Activated T-helper 2 cell treated with anti-CD3 and anti-CD28 coated beads, Interferon-gamma antibody, Interleukin-2, Interleukin-4, amounts not matched to agents 10 μg/mL and 5 μg/mL and 100 μg/mL, durations not matched to agents 14 hours and 24 hours and 36 hours (primary cell): ENCODE measurements around the gene LRRC46. TPM values are rescaled to one million over a fixed set of nuclear protein-coding genes. Genes with fewer than 3 reads are reported as not detected.

Source experiments
- DNase-seq: peaks from one replicate; pipeline ENCODE4 v3.0.0; 2021; ENCODE audit warnings: low spot score
- H3K27ac Mint-ChIP-seq: one replicate; pipeline ENCODE4 v1.8.0; 2021; ENCODE audit warnings: mixed read lengths
- H3K27me3 Mint-ChIP-seq: one replicate; pipeline ENCODE4 v1.8.0; 2021; ENCODE audit warnings: low read depth, mixed read lengths
- H3K36me3 Mint-ChIP-seq: one replicate; pipeline ENCODE4 v1.8.0; 2021; ENCODE audit warnings: low read depth, mixed read lengths
- H3K4me1 Mint-ChIP-seq: one replicate; pipeline ENCODE4 v1.8.0; 2021; ENCODE audit warnings: low read depth, mixed read lengths
- H3K4me3 Mint-ChIP-seq: one replicate; pipeline ENCODE4 v1.8.0; 2021; ENCODE audit warnings: low read depth, mild to moderate bottlenecking, moderate library complexity, mixed read lengths
- H3K9me3 Mint-ChIP-seq: one replicate; pipeline ENCODE4 v1.8.0; 2021; ENCODE audit warnings: mixed read lengths
- intact Hi-C: fragments of 100-400 bp; cut with micrococcal nuclease; formaldehyde crosslinking; loops from one replicate; pipeline ENCODE4 v1.15.1; 2023
- total RNA-seq: library from RNA; stranded (reverse); gene quantifications from 2 replicates; pipeline ENCODE4 v1.2.3, GENCODE V29; 2022

Gene LRRC46
- total RNA-seq, 1 donor from 2014 or later = 0.64 TPM

DNA sequence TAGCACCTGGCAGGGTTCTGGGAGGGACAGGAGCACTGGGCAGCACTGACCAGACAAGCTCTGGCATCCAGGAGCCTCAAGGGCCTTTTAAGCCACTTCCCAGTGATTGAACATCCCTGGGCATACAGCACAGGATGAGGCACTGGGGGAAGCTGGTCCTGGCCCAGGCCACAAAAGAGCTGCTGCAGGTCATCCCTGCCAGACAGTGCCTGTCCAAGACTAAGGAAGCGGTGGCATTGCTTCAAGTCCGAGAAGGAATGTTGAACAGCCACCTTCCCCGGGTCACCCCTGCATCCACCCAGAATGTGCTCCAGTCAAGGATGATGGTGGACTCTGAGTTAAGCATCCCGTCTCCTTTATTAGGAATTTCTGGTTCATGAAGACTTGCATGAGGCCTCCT lies 8.7 kb upstream of the LRRC46 start:
- Mint-ChIP-seq H3K9me3 (no peaks in the 10 kb centered on the region), H3K36me3 (peaks cover 34% of the 10 kb centered on the region), H3K27me3 (no peaks in the 10 kb centered on the region), H3K27ac (no peak overlapping the region), H3K4me3 (peak overlapping the region; percentile 39), H3K4me1 (peaks cover 18% of the 10 kb centered on the region)
- DNase-seq = no peak
- intact Hi-C loops = no loop called here

DNA sequence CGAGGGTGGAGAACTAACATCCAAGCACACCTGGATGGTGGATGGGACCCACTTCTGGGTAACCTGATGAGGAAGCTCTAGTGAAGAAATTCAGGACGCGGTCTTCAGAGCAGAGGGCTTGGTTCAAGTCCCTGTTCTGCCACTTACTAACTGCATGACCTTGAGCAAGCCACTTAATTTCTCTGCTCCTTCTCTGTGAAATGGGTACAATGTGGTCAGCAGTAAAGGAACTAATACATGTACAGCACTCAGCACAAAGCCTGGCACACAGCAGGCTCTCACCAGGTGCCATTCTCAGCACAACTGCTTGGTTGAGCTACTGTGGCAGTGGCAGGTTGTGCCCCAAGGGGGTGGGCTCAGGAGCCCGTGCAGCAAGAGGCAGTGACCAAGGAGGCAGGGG lies 8.0 kb upstream of the LRRC46 start:
- intact Hi-C loops = no loop called here
- H3K27ac Mint-ChIP-seq = no peak overlapping the region
- H3K27me3 Mint-ChIP-seq = no peaks in the 10 kb centered on the region
- no peak for DNase-seq
- H3K4me3 Mint-ChIP-seq = no peak overlapping the region
- H3K4me1 Mint-ChIP-seq = peaks cover 20% of the 10 kb centered on the region
- no peaks in the 10 kb centered on the region for H3K9me3 Mint-ChIP-seq
- peaks cover 39% of the 10 kb centered on the region for H3K36me3 Mint-ChIP-seq

DNA sequence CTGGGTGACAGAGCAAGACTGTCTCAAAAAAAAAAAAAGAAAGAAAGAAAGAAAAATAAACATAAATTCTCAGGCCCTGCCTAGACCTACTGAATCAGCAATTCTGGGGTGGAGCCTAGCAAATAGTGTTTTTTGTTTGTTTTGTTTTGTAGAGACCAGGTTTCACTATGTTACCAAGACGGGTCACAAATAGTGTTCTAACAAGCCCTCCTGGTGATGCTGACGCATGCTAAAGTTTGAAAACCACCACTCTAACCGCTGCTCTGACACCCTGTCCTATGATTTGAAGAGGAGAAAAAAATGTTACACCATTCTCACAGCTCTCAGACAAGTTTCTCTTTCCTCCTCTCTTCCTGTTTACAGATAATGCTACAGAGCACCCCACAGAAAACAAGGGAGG lies 1.6 kb upstream of the LRRC46 start:
- peaks cover 26% of the 10 kb centered on the region for H3K4me1 Mint-ChIP-seq
- H3K4me3 Mint-ChIP-seq = peak overlapping the region; percentile 99
- no peaks in the 10 kb centered on the region for H3K27me3 Mint-ChIP-seq
- intact Hi-C loops = no loop called here
- no peak overlapping the region for H3K27ac Mint-ChIP-seq
- H3K36me3 Mint-ChIP-seq = peaks cover 30% of the 10 kb centered on the region
- H3K9me3 Mint-ChIP-seq = no peaks in the 10 kb centered on the region
- DNase-seq = no peak

DNA sequence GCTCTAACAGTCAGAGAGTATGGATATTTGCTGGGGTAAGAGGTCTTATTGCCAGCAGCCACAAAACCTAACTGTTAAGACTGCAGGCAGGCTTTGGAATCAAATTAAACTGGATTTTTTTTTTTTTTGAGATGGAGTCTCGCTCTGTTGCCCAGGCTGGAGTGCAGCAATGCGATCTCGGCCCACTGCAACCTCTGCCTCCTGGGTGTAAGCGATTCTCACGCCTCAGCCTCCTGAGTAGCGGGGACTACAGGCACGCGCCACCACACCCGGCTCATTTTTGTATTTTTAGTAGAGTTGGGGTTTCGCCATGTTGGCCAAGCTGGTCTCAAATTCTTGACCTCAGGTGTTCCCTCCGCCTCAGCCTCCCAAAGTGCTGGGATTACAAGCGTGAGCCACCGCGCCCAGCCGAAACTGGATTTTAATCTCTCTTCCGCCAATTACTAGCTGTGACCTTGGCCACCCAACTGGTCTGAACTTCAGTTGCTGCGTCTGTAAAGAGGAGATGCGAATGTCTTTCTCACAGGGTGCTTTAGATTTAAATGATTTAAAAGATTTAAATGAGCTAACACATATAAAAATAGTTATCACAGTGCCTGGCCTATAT lies 971 bp upstream of the LRRC46 start:
- Mint-ChIP-seq H3K27me3 (no peaks in the 10 kb centered on the region), H3K4me1 (peaks cover 28% of the 10 kb centered on the region), H3K4me3 (peak overlapping the region; percentile 99), H3K36me3 (peaks cover 26% of the 10 kb centered on the region), H3K27ac (peak overlapping the region; percentile 94), H3K9me3 (no peaks in the 10 kb centered on the region)
- DNase-seq = no peak
- intact Hi-C loops = loop anchor here (1.0 kb wide), 2 partner anchors 9 to 11 kb away; partner anchors contain the start of genes OSBPL7 and SCRN2

DNA sequence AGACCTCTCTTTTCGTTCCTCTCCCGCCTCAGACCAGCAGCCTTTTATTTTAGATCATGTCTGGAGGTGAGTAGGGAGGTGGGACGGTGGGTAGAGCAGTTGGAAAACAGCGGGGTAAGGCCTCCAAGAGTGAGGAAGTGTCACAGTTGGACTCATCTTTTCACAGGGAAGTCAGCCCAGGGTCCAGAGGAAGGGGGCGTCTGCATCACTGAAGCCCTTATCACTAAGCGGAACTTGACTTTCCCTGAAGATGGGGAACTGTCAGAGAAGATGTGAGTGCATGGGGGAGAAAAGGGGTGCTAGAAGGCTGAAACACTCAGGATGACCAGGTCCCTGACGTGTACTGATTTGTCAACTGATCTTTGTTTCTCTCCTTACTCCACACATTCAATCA lies 461 bp downstream of the LRRC46 start:
- peaks cover 15% of the 10 kb centered on the region for H3K36me3 Mint-ChIP-seq
- peak overlapping the region; percentile 99 for H3K4me3 Mint-ChIP-seq
- peaks cover 32% of the 10 kb centered on the region for H3K4me1 Mint-ChIP-seq
- no peaks in the 10 kb centered on the region for H3K9me3 Mint-ChIP-seq
- H3K27ac Mint-ChIP-seq = peak overlapping the region; percentile 94
- no peaks in the 10 kb centered on the region for H3K27me3 Mint-ChIP-seq
- intact Hi-C loops = loop anchor here (1.0 kb wide), 2 partner anchors 9 to 11 kb away; partner anchors contain the start of genes OSBPL7 and SCRN2
- no peak for DNase-seq

DNA sequence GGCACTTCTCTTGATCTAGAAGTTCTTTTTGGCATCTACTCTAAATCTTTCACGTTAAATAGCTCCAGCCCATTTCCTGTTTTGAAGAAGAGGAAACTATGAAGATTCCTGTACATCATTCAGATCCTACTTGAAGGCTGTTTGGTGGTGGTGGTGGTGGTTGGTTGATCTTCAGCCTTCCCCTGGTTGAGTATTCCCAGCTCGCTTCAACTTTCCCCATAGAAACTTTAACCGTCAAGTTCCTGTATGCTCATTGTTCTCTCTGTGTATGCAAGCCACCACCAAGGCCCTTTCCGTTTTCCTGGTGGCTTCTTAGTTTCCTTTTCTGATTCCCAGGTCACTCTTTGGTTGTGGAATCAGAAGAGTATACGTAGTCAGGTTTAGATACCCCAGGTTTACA lies 3.3 kb downstream of the LRRC46 start:
- intact Hi-C loops = no loop called here
- Mint-ChIP-seq H3K36me3 (peaks cover 5% of the 10 kb centered on the region), H3K4me3 (no peak overlapping the region), H3K27ac (peak overlapping the region; percentile 1), H3K9me3 (no peaks in the 10 kb centered on the region), H3K4me1 (peaks cover 26% of the 10 kb centered on the region), H3K27me3 (no peaks in the 10 kb centered on the region)
- no peak for DNase-seq

DNA sequence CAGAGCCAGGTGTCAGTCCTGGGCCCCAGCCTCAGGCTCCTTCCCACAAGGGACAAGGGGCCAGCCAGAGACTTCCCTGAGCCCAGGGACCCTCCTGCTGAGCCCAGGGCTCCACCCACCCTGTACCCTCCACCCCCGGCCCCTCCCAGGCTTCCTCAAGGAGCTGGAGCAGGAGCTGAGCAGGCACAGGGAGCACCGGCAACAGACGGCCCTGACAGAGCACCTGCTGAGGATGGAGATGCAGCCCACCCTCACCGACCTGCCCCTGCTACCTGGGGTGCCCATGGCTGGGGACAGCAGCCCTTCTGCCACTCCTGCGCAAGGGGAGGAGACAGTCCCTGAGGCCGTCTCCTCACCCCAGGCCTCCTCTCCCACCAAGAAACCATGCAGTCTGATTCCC lies 5.1 kb downstream of the LRRC46 start:
- intact Hi-C loops = no loop called here
- H3K27me3 Mint-ChIP-seq = no peaks in the 10 kb centered on the region
- no peak overlapping the region for H3K4me3 Mint-ChIP-seq
- peaks cover 27% of the 10 kb centered on the region for H3K4me1 Mint-ChIP-seq
- H3K9me3 Mint-ChIP-seq = no peaks in the 10 kb centered on the region
- peaks cover 5% of the 10 kb centered on the region for H3K36me3 Mint-ChIP-seq
- H3K27ac Mint-ChIP-seq = no peak overlapping the region
- DNase-seq = no peak

DNA sequence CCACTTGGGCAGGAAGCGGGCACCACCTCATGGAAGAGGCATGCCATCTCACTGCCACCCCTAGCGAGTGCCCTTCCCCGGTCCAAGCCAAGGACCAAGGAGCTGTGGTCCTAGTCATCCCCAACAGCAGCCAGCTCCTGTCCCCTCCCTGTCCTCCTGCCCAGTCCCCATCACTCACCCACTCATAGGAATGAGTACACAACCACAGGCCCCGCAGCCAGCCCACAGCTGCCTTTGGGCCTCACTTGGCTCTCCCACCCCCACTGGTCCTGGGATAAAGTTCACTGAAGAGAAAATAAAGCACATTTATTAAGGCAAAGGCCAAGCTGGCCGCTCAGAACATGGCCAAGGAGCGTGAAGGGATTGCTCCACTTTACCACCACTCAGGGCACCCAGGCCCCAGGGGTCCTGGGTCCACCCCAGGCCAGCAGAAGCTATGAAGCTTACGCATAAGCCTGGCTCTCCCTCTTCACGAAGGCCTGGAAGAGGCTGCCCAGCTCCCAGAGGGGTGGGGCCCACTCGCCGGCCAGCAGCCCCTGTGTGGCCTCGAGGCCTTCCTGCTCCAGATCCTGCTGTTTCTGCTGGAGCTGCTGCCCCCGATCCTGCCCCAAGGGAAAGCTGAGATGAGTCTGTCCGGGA lies 6.0 kb downstream of the LRRC46 start:
- intact Hi-C loops = no loop called here
- peaks cover 32% of the 10 kb centered on the region for H3K4me1 Mint-ChIP-seq
- H3K9me3 Mint-ChIP-seq = no peaks in the 10 kb centered on the region
- peaks cover 5% of the 10 kb centered on the region for H3K36me3 Mint-ChIP-seq
- no peak for DNase-seq
- no peak overlapping the region for H3K27ac Mint-ChIP-seq
- no peak overlapping the region for H3K4me3 Mint-ChIP-seq
- no peaks in the 10 kb centered on the region for H3K27me3 Mint-ChIP-seq

DNA sequence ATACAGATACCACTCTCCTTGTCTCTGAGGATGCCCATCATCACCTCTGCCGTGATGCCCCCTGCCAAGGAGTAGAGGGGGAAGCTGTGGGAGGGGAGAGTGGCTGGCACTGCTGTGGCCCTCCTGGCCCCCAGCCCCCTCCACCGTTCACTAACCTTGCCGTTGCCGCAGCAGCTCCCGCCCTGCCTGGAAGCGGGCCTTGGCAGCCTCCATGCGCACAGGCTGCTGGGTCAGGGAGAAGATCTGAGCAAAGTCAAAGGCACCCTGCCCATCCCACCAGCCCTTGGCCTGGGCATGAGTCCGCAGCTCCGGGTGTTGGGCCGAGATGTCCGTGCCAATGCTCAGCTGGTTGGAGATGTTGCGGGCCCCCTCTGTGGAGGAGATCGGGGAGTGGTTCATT lies 7.2 kb downstream of the LRRC46 start:
- peak overlapping the region; percentile 26 for H3K4me3 Mint-ChIP-seq
- H3K36me3 Mint-ChIP-seq = peaks cover 5% of the 10 kb centered on the region
- H3K27me3 Mint-ChIP-seq = no peaks in the 10 kb centered on the region
- peaks cover 34% of the 10 kb centered on the region for H3K4me1 Mint-ChIP-seq
- no peaks in the 10 kb centered on the region for H3K9me3 Mint-ChIP-seq
- H3K27ac Mint-ChIP-seq = no peak overlapping the region
- intact Hi-C loops = no loop called here
- DNase-seq = no peak

DNA sequence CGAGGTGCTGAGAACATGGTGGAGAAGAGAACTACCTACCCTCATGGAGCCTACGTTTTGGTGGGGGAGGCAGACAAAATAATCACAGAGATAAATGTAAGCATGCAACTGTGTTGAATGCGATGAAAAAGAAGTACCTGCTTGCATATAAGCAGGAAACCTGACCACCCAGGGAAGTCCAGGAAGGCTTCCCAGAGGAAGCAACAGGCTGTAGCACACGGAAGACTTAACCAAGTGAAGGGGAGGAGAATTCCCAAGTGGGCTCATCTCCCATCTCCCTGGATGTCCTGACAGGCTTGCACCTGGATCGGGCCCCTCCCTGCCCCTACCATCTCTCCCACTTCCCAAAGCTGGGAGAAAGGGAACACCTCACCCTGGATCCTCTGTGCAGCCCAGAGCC lies 7.6 kb downstream of the LRRC46 start:
- no peaks in the 10 kb centered on the region for H3K9me3 Mint-ChIP-seq
- peak overlapping the region; percentile 26 for H3K4me3 Mint-ChIP-seq
- intact Hi-C loops = no loop called here
- DNase-seq = no peak
- peaks cover 5% of the 10 kb centered on the region for H3K36me3 Mint-ChIP-seq
- no peak overlapping the region for H3K27ac Mint-ChIP-seq
- peaks cover 34% of the 10 kb centered on the region for H3K4me1 Mint-ChIP-seq
- no peaks in the 10 kb centered on the region for H3K27me3 Mint-ChIP-seq

DNA sequence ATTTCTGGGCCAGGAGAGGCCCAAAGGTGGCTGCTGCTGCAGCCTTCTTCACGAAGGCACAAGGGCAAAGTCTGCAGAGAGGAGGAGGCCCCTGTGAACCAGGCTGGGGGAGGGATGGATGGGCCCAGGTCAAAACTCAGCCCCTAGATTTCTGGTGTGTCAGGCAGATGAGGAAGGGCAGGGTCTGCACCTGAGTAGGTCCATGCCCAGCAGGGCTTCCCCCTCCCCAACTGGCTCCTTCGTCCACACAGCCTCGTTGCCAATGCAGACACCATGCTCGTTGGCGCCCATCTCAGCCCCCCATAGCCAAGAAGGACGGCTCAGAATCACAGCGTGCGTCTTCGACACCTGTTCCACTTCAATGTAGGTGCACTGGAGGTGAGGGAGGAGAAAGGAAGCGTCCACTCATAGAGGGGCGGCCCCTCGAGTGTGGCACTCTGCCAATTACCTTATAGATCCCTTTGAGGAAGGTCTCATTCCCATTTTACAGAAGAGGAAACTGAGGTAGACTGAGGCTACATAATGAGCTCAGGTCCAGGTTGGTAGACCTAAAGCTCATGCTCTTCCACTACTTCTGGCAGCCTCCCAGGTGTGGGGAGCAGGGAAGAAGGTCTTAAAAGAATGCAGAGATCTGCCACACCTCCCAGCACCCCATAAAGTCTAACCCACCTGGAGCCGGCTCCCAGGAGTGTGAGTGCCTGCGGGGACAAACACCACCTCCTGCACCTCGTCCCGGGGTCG lies 8.7 kb downstream of the LRRC46 start:
- DNase-seq = no peak
- H3K4me3 Mint-ChIP-seq = peak overlapping the region; percentile 94
- H3K9me3 Mint-ChIP-seq = no peaks in the 10 kb centered on the region
- intact Hi-C loops = no loop called here
- peak overlapping the region; percentile 17 for H3K27ac Mint-ChIP-seq
- peaks cover 25% of the 10 kb centered on the region for H3K4me1 Mint-ChIP-seq
- H3K27me3 Mint-ChIP-seq = peaks cover 11% of the 10 kb centered on the region
- peaks cover 5% of the 10 kb centered on the region for H3K36me3 Mint-ChIP-seq

DNA sequence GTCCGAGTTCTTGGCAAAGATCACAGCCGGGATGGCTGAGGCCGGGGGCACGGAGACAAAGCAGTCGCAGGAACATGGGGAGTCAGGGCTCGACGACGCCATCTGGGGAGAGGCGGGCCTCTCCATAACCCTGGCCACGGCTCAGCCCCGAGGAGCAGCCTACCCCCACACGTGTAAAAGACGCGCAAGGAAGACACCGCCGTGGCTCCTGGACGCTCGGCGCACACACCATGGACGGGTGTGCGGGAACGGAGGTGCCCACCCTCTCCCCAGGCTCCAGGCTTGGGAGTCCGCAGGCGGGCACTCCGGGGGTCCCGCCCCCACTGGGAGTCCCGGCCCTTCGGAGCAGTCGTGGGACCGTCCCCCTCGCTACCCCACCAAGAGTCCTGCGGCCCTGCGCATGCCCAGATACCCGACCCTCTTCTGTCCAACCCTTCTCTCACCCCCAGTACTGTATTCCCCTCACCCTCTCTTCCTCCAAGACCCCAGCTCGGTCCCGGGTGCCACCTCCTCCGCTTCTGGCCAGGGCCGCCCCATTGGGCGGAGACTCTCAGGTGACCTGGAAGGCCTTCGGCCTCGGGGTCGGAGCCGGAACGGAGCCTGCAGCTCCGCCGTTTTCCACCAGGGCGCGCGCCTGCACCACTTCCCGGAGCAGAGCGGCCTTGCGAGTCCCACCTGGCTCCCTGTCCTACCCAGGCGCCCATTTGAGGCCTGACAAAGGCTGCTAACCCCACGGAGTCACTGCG lies 9.4 kb downstream of the LRRC46 start, which contains the start of gene SCRN2:
SCRN2 (minus strand) TSS at position 532 of the 746 bp plus-strand sequence; CDS start at position 102, 430 bp downstream.
- Mint-ChIP-seq H3K9me3 (no peaks in the 10 kb centered on the region), H3K27me3 (peaks cover 18% of the 10 kb centered on the region), H3K36me3 (peaks cover 5% of the 10 kb centered on the region), H3K4me1 (peaks cover 23% of the 10 kb centered on the region), H3K4me3 (peak within 1 kb of the TSS; percentile 94), H3K27ac (peak within 1 kb of the TSS; percentile 88)
- intact Hi-C loops = loop anchor here (1.0 kb wide), 4 partner anchors 10 to 130 kb away; partner anchors contain the start of genes CDK5RAP3, LRRC46 and MRPL10
- DNase-seq = peak; percentile 87
